Caki2 (cell line): ENCODE data around the gene FHIT. TPM values are rescaled to one million over a fixed set of nuclear protein-coding genes. Genes with fewer than 3 reads are reported as not detected.
A peak's percentile ranks its signal among the peaks of the same experiment; 100 is the strongest.
"Not testable (repeated sequence)": the region's sequence is repeated elsewhere in the genome, so short reads cannot be mapped to it uniquely, and the experiment has no call there.

Experiments used
- DNase-seq: peaks from one replicate; pipeline ENCODE4 v3.0.0-alpha.2; 2015; ENCODE audit warnings: low read depth
- in situ Hi-C: cut with HindIII; loops from 2 replicates; pipeline ENCODE4 v1.10.0; 2016; ENCODE audit warnings: low sequenced_read_pairs, low pct_unique_long_range_greater_than_20kb, mixed read lengths
- total RNA-seq: library from RNA; depleted of rRNA; stranded (reverse); fragments of >200 nt; shearing (Covaris generic); gene quantifications from 2 replicates; pipeline ENCODE4 v1.2.3, GENCODE V29; 2014; ENCODE audit warnings: low replicate concordance

FHIT gene
- total RNA-seq, 1 experiment from 2014 or later = 4.8 TPM

GRCh38 chr3:59809710-59810444 lies 1441.4 kb downstream of the FHIT start:
- peak; percentile 8 for DNase-seq
- in situ Hi-C loops = no loop called here

GRCh38 chr3:59809016-59809415 lies 1442.2 kb downstream of the FHIT start:
- no peak for DNase-seq
- in situ Hi-C loops = no loop called here

- in situ Hi-C loops = no loop called here
- DNase-seq = no peak
Observed at GRCh38 chr3:59808446-59808845, 1442.8 kb downstream of the FHIT start.

GRCh38 chr3:59803268-59803667 lies 1448.0 kb downstream of the FHIT start:
- no peak for DNase-seq
- in situ Hi-C loops = no loop called here

GRCh38 chr3:59802453-59802852 lies 1448.8 kb downstream of the FHIT start:
- in situ Hi-C loops, DNase-seq: not testable (repeated sequence)

GRCh38 chr3:59802045-59802444 lies 1449.2 kb downstream of the FHIT start:
- in situ Hi-C loops = no loop called here
- no peak for DNase-seq

- in situ Hi-C loops = no loop called here
- DNase-seq = no peak
Observed at GRCh38 chr3:59800481-59800880, 1450.8 kb downstream of the FHIT start.

GRCh38 chr3:59798372-59799086 lies 1452.7 kb downstream of the FHIT start:
- no peak for DNase-seq
- in situ Hi-C loops = no loop called here

- DNase-seq = no peak
- in situ Hi-C loops = no loop called here
Observed at GRCh38 chr3:59797533-59797932, 1453.7 kb downstream of the FHIT start.

- no peak for DNase-seq
- in situ Hi-C loops = no loop called here
Observed at GRCh38 chr3:59796456-59796855, 1454.8 kb downstream of the FHIT start.

GRCh38 chr3:59795756-59796155 lies 1455.5 kb downstream of the FHIT start:
- in situ Hi-C loops = no loop called here

GRCh38 chr3:59793976-59794375 lies 1457.3 kb downstream of the FHIT start:
- in situ Hi-C loops = no loop called here
- DNase-seq = no peak

More at GRCh38 chr3:59795756-59796155, 1455.5 kb downstream of the FHIT start:
- no peak for DNase-seq

GRCh38 chr3:59791774-59792308 lies 1459.4 kb downstream of the FHIT start:
- no peak for DNase-seq
- in situ Hi-C loops = no loop called here

- in situ Hi-C loops = no loop called here
- DNase-seq = no peak
Observed at GRCh38 chr3:59790241-59790640, 1461.0 kb downstream of the FHIT start.

- no peak for DNase-seq
- in situ Hi-C loops = no loop called here
Observed at GRCh38 chr3:59788801-59789200, 1462.5 kb downstream of the FHIT start.

GRCh38 chr3:59788133-59788532 lies 1463.1 kb downstream of the FHIT start:
- no peak for DNase-seq
- in situ Hi-C loops = no loop called here

GRCh38 chr3:59786374-59786773 lies 1464.9 kb downstream of the FHIT start:
- DNase-seq = no peak
- in situ Hi-C loops = no loop called here

- in situ Hi-C loops = no loop called here
- no peak for DNase-seq
Observed at GRCh38 chr3:59784164-59784563, 1467.1 kb downstream of the FHIT start.

GRCh38 chr3:59783468-59783988 lies 1467.7 kb downstream of the FHIT start:
- in situ Hi-C loops = no loop called here
- DNase-seq = no peak
